BE2C (cell line): ENCODE measurements around the gene SERBP1.

Experiments
- DNase-seq: peaks from one replicate; pipeline ENCODE4 v3.0.0-alpha.2; 2020
- H3K27me3 ChIP-seq: fragments of 250-450 bp; sonication (Bioruptor Pico); 2 replicates; pipeline ENCODE4 v1.5.1; 2020; ENCODE audit warnings: mild to moderate bottlenecking
- H3K36me3 ChIP-seq: fragments of 250-450 bp; sonication (Bioruptor Pico); 2 replicates; pipeline ENCODE4 v1.5.1; 2020; ENCODE audit warnings: mild to moderate bottlenecking
- H3K4me1 ChIP-seq: fragments of 250-450 bp; sonication (Bioruptor Pico); 2 replicates; pipeline ENCODE4 v1.5.1; 2020
- H3K4me3 ChIP-seq: 2 replicates; pipeline ENCODE4 v1.5.1; 2011; ENCODE audit warnings: low read depth, low read length
- H3K9me3 ChIP-seq: fragments of 250-450 bp; sonication (Bioruptor Pico); 2 replicates; pipeline ENCODE4 v1.5.1; 2020
- TF ChIP-seq, protein P1 (sequence below): IDR thresholded peaks from 2 replicates; pipeline ENCODE4 v1.5.1; 2012; ENCODE audit warnings: mild to moderate bottlenecking, low read depth, low read length

Gene SERBP1

DNA sequence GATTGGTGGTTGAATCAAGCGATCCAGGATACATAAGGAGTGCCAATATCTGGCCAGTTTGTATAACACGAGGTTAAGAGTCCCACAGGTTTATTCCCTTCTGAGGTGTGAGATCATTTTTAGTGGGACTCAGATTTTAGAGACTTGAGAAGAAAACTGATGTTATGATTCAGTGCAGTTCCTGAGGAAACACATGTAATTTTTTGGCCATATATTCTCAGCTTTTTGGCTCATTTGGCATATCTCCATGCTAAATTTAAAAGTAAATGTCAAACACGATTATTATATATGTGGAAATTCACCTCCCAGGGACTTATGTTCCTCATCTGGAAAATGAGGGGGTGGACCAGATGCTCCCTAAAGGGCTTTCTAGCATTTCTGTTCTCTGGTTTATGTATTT, 39.2 kb upstream of the SERBP1 start:
- H3K36me3 ChIP-seq: no peaks in the 10 kb centered on the region
- no peak for DNase-seq
- no peaks in the 10 kb centered on the region for H3K9me3 ChIP-seq
- H3K4me1 ChIP-seq: no peaks in the 10 kb centered on the region
- no peak overlapping the region for H3K4me3 ChIP-seq
- TF ChIP-seq, protein P1, sequence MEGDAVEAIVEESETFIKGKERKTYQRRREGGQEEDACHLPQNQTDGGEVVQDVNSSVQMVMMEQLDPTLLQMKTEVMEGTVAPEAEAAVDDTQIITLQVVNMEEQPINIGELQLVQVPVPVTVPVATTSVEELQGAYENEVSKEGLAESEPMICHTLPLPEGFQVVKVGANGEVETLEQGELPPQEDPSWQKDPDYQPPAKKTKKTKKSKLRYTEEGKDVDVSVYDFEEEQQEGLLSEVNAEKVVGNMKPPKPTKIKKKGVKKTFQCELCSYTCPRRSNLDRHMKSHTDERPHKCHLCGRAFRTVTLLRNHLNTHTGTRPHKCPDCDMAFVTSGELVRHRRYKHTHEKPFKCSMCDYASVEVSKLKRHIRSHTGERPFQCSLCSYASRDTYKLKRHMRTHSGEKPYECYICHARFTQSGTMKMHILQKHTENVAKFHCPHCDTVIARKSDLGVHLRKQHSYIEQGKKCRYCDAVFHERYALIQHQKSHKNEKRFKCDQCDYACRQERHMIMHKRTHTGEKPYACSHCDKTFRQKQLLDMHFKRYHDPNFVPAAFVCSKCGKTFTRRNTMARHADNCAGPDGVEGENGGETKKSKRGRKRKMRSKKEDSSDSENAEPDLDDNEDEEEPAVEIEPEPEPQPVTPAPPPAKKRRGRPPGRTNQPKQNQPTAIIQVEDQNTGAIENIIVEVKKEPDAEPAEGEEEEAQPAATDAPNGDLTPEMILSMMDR: no peak
- H3K27me3 ChIP-seq: no peaks in the 10 kb centered on the region

DNA sequence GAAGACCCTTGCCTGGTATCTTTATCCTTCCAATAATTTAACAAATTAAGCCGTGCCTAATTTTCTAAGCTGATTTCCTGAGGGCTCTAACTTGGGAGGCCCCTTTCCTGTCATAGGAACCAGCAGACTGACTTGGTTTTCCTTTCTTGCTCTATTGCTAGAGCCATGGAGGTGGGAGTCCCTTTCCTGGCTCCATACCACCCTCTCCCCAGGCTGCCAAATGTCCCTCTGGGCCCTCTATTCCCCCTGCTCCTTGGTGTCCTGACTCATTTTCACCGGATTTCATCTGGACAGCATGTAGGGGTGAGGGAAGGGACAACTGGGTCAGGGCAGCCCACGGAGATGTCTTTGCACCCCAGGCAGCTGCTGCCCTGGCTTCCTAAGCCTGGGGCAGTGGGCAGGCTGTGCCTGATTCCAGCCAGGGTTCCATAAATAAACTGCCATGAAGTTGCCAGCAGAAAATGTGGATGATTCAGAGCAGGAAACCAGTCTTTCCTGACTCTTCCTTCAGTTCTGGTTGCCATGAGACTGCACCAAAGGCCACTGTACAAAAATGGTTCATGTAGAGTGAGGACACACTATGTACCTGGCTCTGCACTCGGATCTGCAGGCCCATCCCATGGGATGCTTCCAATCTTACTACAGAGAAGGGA, 38.0 kb upstream of the SERBP1 start:
- Histone ChIP-seq H3K4me3 (no peak overlapping the region), H3K27me3 (no peaks in the 10 kb centered on the region), H3K9me3 (no peaks in the 10 kb centered on the region), H3K36me3 (no peaks in the 10 kb centered on the region), H3K4me1 (no peaks in the 10 kb centered on the region)
- DNase-seq: no peak
- TF ChIP-seq, protein P1: no peak

DNA sequence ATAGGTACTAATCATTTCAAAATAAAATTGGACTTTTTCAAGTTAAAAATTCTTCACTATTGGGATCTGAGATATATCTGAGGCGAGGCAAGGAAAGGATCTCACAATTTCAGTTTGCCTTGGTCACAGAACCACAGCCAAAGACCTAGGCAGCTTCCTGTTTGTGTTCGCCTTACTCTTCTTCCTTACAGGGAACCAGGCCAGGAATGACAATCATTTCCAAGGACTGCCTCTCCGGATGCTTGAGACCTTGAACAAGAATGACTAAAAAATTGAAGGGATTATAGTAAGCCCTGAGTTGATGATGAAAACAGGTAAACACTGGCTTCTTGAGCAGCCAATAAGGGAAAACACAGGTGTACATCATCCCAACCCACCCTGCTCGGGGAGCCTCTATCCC, 35.2 kb upstream of the SERBP1 start:
- Histone ChIP-seq H3K4me3 (no peak overlapping the region), H3K36me3 (no peaks in the 10 kb centered on the region), H3K27me3 (no peaks in the 10 kb centered on the region), H3K9me3 (no peaks in the 10 kb centered on the region), H3K4me1 (no peaks in the 10 kb centered on the region)
- DNase-seq: no peak
- TF ChIP-seq, protein P1: no peak

DNA sequence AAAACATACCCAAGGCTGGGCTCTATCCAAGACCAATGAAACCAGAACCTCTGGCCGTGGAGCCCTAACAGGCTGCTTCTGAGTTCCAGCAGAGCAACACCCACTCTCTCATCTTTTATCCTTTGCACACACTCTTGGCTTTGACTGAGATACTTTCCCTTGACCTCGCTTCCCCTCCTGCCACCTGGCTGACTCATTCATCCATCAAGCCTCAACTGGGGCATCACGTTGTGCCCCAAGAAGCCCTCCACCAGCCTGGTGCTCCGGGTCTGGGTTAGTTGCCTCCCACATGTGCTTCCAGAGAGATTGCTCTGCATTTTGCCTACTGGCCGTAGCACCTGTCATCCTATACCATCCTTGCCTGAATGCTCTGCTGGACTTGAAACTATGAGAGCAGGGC, 34.5 kb upstream of the SERBP1 start:
- TF ChIP-seq, protein P1: no peak

DNA sequence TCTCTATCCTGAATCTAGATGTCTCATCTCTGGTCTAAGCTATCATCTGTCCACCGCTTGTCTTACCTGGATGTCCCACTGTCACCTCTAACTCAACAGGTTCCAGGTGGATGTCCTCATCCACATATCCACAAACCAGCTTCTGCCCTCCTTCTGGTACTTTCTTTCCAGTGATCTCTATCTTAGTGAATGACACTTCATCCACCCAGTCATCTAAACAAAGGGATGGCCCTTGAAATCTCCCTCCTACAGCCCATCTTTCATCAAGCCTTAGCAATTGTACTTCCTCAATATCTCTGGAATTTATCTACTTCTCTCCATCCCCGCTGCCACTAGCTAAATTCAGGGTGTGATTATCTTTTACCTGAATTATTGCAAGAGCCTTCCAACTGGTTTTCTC, 33.9 kb upstream of the SERBP1 start:
- Histone ChIP-seq H3K4me3 (no peak overlapping the region), H3K36me3 (no peaks in the 10 kb centered on the region), H3K4me1 (no peaks in the 10 kb centered on the region), H3K9me3 (no peaks in the 10 kb centered on the region), H3K27me3 (no peaks in the 10 kb centered on the region)
- TF ChIP-seq, protein P1: no peak
- DNase-seq: no peak

More for the DNA sequence above, 34.5 kb upstream of the SERBP1 start:
- Histone ChIP-seq H3K4me3 (no peak overlapping the region), H3K4me1 (no peaks in the 10 kb centered on the region), H3K9me3 (no peaks in the 10 kb centered on the region), H3K27me3 (no peaks in the 10 kb centered on the region), H3K36me3 (no peaks in the 10 kb centered on the region)
- DNase-seq: no peak

DNA sequence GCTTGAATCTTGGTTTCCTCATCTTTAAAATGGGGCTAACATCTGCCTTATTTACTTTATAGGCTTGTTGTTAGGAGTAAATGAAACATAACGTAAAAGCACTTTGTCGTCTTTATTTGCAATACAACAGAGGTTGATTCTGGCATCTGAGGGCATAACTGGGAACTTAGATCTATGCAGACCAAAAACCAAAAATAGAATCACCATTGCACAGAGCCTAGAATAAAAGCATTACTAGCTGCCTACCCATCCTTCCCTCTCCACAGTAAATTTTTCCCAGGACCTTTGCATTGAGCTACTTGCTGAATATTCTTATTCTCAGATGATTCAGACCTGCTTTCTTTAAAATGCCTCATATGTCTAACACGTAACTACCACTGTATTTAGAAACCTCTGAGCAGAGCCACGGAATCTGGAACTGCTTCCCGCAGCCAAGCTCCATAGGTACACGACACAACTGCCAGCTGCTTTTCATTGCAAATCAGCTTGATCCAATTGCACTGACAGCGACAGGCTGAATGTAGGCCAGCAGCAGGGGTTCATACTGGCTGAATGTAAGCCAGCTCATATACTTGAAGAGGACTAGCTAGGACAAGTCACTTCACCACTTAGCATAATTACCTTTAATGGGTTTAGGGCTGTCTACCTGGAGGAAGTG, 33.2 kb upstream of the SERBP1 start:
- DNase-seq: no peak
- Histone ChIP-seq H3K4me3 (no peak overlapping the region), H3K36me3 (no peaks in the 10 kb centered on the region), H3K9me3 (no peaks in the 10 kb centered on the region), H3K4me1 (no peaks in the 10 kb centered on the region), H3K27me3 (no peaks in the 10 kb centered on the region)
- TF ChIP-seq, protein P1: no peak
